OCI-LY3 (cell line): ENCODE results near the gene DUSP9.
"Not testable (repeated sequence)": the region's sequence is repeated elsewhere in the genome, so short reads cannot be mapped to it uniquely, and the experiment has no call there.

Experiments
- CTCF ChIP-seq: fragments of 200-600, 300-600 bp; sonication (generic); IDR thresholded peaks from 2 replicates; pipeline ENCODE4 v1.5.1; 2014; ENCODE audit warnings: antibody characterized with exemption, low read length, low read depth
- EZH2phosphoT487 ChIP-seq: fragments of 200-600 bp; shearing (Covaris generic); IDR thresholded peaks from 2 replicates; pipeline ENCODE4 v1.6.1; 2018; ENCODE audit warnings: antibody characterized with exemption, mixed run types, low read depth

DNA sequence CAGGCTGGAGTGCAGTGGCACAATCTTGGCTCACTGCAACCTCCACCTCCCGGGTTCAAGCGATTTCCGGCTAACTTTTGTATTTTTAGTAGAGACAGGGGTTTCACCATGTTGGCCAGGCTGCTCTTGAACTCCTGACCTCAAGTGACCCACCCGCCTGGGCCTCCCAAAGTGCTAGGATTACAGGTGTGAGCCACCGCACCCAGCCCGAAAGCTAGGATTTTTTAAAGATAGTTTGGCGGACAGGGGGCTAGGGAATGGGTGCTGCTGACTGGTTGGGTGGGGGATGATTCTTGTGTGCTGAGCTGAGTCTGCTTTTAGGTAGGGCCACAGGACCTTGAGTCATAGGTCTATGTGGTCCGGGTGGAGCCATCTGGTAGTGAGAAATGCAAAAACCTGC lies 36.5 kb downstream of the DUSP9 start:
- not testable (repeated sequence) for TF ChIP-seq CTCF, EZH2phosphoT487
